Measurements from ENCODE around the gene POLR1G.

GRCh38 chr19:45401815-45402214 is 4.6 kb upstream of the POLR1G start:
- TF ChIP-seq EP300 (IDR thresholded peaks at IDR 0.05; ENCODE audit: borderline replicate concordance) (no peak), REST (IDR thresholded peaks at IDR 0.05; ENCODE audit: low read depth) (no peak), CEBPB (IDR thresholded peaks at IDR 0.05) (no peak), YY1 (IDR thresholded peaks at IDR 0.05; ENCODE audit: low read depth) (no peak), FOXM1 (IDR thresholded peaks at IDR 0.05; ENCODE audit: borderline replicate concordance, low read depth) (no peak), RAD21 (IDR thresholded peaks at IDR 0.05; ENCODE audit: low read depth) (no peak), ZBTB7A (IDR thresholded peaks at IDR 0.05; ENCODE audit: low read depth) (no peak), TAF1 (IDR thresholded peaks at IDR 0.05; ENCODE audit: low read depth) (no peak), CREB1 (IDR thresholded peaks at IDR 0.05; ENCODE audit: low read depth) (no peak), NFIC (IDR thresholded peaks at IDR 0.05) (no peak), TEAD4 (IDR thresholded peaks at IDR 0.05) (no peak), TCF12 (IDR thresholded peaks at IDR 0.05; ENCODE audit: low read depth) (no peak), EGR1 (IDR thresholded peaks at IDR 0.05) (no peak), USF1 (IDR thresholded peaks at IDR 0.05) (no peak)

Data from Ishikawa (cell line).